Loucy (cell line): ENCODE results near the gene STK11IP.

Source experiments
- EZH2phosphoT487 ChIP-seq: fragments of 200-600 bp; IDR thresholded peaks from 2 replicates; pipeline ENCODE4 v1.6.1; 2018; ENCODE audit warnings: antibody characterized with exemption, mild to moderate bottlenecking, moderate library complexity, borderline replicate concordance
- TF ChIP-seq, protein P1 (sequence below): fragments of 200-600 bp; sonication (generic); conservative IDR thresholded peaks from 2 replicates; pipeline ENCODE4 v1.5.1; 2014; ENCODE audit warnings: mild to moderate bottlenecking, antibody characterized with exemption, low read length

DNA sequence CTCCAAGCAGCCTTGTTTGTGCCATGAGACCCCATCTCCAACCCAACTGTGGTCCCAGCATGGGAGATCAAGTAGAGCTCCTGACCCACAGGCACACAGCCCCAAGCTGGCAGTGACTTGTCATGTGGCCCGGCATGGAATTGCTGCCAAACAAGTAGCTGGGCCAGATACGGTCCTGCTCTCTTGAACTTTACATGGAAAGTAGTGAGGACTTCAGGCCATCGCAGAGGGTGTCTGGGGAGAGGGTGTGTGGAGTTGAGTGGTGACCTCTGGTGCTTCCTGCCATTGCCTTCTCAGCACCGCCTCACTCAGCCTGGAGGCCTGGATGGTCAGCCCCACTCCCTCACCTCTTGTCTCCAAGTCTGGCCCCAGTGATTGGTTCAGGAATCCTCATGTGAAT is 18.9 kb downstream of the STK11IP start:
- TF ChIP-seq, protein P1, sequence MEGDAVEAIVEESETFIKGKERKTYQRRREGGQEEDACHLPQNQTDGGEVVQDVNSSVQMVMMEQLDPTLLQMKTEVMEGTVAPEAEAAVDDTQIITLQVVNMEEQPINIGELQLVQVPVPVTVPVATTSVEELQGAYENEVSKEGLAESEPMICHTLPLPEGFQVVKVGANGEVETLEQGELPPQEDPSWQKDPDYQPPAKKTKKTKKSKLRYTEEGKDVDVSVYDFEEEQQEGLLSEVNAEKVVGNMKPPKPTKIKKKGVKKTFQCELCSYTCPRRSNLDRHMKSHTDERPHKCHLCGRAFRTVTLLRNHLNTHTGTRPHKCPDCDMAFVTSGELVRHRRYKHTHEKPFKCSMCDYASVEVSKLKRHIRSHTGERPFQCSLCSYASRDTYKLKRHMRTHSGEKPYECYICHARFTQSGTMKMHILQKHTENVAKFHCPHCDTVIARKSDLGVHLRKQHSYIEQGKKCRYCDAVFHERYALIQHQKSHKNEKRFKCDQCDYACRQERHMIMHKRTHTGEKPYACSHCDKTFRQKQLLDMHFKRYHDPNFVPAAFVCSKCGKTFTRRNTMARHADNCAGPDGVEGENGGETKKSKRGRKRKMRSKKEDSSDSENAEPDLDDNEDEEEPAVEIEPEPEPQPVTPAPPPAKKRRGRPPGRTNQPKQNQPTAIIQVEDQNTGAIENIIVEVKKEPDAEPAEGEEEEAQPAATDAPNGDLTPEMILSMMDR, result no peak
- no peak for TF ChIP-seq EZH2phosphoT487
